ENCODE results near the gene PAPPA2.
"Not testable (repeated sequence)": the region's sequence is repeated elsewhere in the genome, so short reads cannot be mapped to it uniquely, and the experiment has no call there.

Gene PAPPA2

GRCh38 chr1:176462674-176463378, at the start of gene PAPPA2:
PAPPA2 (plus strand) TSS chr1:176463175; CDS start chr1:176556323, 93,148 bp downstream.
- H3K4me3 ChIP-seq (replicated peaks; ENCODE audit: low read depth, low read length) = no peak within 1 kb of the TSS
- DNase-seq (ENCODE audit: extremely low read depth, low read depth) = no peak
- TF ChIP-seq CTCF (IDR thresholded peaks at IDR 0.05; ENCODE audit: low read depth, low read length, missing control alignments) = no peak

GRCh38 chr1:176416777-176417176, 46.2 kb upstream of the PAPPA2 start:
- no peak overlapping the region for H3K4me3 ChIP-seq (replicated peaks; ENCODE audit: low read depth, low read length)
- no peak for DNase-seq (ENCODE audit: extremely low read depth, low read depth)
- TF ChIP-seq CTCF (IDR thresholded peaks at IDR 0.05; ENCODE audit: low read depth, low read length, missing control alignments) = no peak

- DNase-seq (ENCODE audit: extremely low read depth, low read depth); H3K4me3 ChIP-seq (replicated peaks; ENCODE audit: low read depth, low read length): not testable (repeated sequence)
Measured at GRCh38 chr1:176419608-176420007, 43.4 kb upstream of the PAPPA2 start.

- no peak for DNase-seq (ENCODE audit: extremely low read depth, low read depth)
- no peak for TF ChIP-seq CTCF (IDR thresholded peaks at IDR 0.05; ENCODE audit: low read depth, low read length, missing control alignments)
- H3K4me3 ChIP-seq (replicated peaks; ENCODE audit: low read depth, low read length) = no peak overlapping the region
Measured at GRCh38 chr1:176434234-176434633, 28.7 kb upstream of the PAPPA2 start.

GRCh38 chr1:176436251-176436650, 26.7 kb upstream of the PAPPA2 start:
- no peak overlapping the region for H3K4me3 ChIP-seq (replicated peaks; ENCODE audit: low read depth, low read length)
- no peak for DNase-seq (ENCODE audit: extremely low read depth, low read depth)
- TF ChIP-seq CTCF (IDR thresholded peaks at IDR 0.05; ENCODE audit: low read depth, low read length, missing control alignments) = no peak

- DNase-seq (ENCODE audit: extremely low read depth, low read depth) = no peak
- H3K4me3 ChIP-seq (replicated peaks; ENCODE audit: low read depth, low read length) = no peak overlapping the region
- no peak for TF ChIP-seq CTCF (IDR thresholded peaks at IDR 0.05; ENCODE audit: low read depth, low read length, missing control alignments)
Measured at GRCh38 chr1:176440176-176440575, 22.8 kb upstream of the PAPPA2 start.

- DNase-seq (ENCODE audit: extremely low read depth, low read depth) = no peak
- no peak overlapping the region for H3K4me3 ChIP-seq (replicated peaks; ENCODE audit: low read depth, low read length)
- no peak for TF ChIP-seq CTCF (IDR thresholded peaks at IDR 0.05; ENCODE audit: low read depth, low read length, missing control alignments)
Measured at GRCh38 chr1:176444286-176444685, 18.7 kb upstream of the PAPPA2 start.

Data from HFF-Myc (cell line).